HT-29 (cell line): ENCODE data around the gene DNAH7. TPM values are rescaled to one million over a fixed set of nuclear protein-coding genes. Genes with fewer than 3 reads are reported as not detected.
"Not testable (repeated sequence)": the region's sequence is repeated elsewhere in the genome, so short reads cannot be mapped to it uniquely, and the experiment has no call there.

Experiments used
- DNase-seq: peaks from one replicate; pipeline ENCODE4 v3.0.0-alpha.2; 2015; ENCODE audit warnings: low spot score
- total RNA-seq: library from RNA; depleted of rRNA; stranded (reverse); fragments of >200 nt; shearing (Covaris generic); gene quantifications from 2 replicates; pipeline ENCODE4 v1.2.3, GENCODE V29; 2014; rRNA removed

DNAH7 gene
- 0.39 and 0.58 TPM in 2 replicates for total RNA-seq

DNA sequence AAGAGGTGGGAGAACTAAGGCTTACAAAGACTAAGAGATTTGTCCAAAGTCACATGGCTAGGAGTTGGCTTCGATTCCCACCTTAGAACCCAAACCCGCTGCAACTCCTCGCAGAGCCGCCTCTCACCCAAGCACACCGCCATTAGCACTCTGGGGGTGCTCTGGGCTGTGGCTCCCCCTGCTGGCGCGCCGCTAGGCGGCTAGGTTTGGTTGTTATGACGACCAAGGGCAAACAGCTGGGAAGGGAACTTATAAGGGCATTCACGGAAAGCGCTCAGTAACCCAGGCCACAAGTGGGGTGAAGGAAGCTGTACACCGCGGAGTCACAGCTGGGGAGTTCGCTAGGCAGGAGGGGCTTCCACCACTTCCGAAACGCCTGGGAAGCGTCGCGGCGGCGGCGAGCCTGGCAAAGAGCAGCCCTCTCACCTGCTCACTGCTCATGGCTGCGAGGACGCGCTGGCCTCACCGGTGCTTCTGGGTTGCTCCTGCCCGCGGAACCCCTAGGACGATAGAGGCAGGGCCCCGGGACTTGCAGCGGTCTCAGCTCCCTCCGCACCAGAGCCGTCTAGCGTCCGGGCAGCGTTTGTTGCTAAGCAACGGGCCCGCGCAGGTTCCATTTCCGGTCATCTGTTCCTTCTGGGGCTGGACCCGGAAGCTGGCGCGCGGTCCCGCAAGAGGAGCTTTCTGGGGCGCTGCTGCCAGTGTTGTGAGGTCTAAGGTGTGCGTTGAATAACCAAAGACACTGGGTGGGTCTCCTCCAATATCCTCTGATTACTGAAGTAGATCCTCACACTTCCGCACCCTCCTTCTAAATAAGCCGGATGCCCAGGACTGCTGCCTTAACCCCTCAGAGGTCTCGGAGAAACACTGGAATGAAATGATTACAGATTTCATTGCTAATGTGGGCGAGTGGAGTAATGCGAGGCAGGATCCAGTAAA is at the start of gene DNAH7:
DNAH7 (minus strand) TSS at position 567 of the 939 bp plus-strand sequence; CDS start at position 441, 126 bp downstream.
- peak; percentile 91 for DNase-seq

DNA sequence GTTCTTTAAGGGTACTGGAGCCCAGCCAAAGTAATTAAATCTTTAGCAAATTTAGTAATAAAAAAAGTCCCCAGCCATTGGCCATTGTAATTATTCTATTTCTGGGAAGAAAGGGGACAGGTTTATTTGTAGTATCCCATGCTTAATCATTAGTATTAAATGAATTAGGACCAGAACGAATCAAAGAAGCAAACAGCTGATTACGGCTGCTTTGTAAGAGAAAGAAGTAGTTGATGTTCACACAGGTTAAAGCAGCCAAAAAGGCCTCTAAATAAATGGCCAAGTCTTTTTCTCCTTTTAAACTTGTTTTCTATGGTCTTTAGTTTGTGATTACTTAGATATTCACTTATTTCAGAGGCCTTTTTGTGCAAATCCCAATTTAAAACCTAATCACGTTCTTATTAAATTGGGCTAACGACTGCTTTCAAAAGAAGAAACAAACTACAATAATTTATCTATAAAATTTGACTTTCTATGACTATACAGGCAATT is 48.6 kb upstream of the DNAH7 start:
- no peak for DNase-seq

DNA sequence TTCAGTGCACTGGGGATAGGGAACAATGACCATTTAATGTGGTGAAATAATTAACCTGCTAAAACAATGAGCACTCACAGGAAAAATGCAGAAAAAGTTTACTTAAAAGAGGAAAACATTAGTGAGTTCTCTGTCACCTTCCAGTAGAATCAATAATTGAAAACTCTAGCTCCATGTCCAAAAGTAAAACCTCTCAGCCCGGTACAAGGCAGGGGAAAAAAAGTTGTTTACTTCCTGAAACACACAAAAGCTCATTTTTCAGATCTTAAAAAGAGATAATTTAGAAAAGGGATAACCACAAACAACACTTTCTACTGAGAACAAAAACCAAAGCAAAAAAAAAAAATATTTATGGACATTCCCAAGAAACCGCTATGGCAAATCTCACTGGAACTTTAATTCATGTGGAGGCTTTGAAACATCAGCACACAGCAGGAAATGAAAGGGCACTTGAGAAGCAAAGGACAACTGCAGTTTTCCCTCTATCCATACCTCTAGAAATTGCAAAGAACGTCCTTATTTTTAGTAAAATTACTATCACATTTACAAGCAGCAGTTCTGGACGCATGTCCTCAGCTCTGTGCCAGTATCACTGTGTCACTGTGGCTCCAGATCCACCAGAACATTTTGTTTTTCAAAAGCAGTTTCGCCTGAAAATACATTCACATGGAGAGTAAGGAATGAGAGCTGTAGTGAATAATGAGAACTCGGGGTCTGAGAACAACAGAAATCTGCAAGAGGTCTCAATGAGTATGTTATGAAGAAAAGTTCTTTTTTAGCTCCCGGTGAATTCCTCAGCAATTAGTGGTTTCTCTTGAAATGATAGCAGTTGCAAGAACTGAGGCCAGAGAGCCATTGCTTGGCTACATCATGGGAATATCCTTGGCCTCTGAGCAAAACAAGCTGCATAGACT is 44.7 kb upstream of the DNAH7 start:
- DNase-seq = peak; percentile 41

DNA sequence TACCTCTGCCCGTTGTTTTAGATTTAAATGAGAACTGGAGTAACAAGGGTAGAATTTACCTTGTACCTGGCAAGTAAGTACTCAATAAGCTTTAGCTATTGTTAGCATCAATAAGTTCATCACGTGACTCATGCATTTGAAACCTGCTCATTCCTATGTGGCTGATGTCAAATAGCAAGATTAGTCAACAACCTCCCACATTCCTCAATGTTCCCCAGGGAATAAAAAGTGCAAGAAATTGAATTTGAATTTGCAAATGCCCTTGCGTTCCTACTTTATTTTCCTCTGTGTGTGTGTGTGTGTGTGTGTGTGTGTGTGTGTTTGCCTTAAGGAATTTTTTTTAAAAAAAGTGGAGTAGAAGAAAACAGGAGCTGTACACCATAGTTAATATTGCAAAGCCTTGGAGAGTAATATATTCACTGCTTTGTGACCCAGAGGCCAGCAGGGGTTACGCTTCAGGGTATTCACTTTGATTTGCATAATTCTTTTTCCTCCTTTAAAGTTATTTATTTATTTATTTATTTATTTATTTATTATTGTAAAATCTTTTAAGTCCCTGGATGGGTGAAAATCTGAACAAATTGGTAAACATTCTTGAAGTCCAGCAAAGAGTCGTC is 43.9 kb upstream of the DNAH7 start:
- peak; percentile 13 for DNase-seq

DNA sequence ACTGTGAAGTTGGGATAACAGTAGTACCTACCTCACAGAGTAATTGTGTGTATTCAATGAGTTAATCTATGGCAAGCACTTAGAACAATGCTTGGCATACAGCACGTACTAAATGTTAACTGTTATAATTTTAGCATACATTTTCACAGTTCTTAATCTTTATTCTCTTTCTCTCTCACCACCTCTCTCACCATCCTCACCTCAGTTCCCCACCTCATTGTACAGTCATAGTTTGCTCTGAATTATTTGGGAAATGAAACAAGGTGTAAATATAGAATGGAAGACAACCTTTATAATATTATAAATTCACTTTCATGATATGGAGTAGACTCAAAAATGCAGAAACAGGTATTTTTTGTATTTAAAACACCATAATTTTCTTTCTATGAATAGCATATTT is 40.0 kb upstream of the DNAH7 start:
- no peak for DNase-seq

DNA sequence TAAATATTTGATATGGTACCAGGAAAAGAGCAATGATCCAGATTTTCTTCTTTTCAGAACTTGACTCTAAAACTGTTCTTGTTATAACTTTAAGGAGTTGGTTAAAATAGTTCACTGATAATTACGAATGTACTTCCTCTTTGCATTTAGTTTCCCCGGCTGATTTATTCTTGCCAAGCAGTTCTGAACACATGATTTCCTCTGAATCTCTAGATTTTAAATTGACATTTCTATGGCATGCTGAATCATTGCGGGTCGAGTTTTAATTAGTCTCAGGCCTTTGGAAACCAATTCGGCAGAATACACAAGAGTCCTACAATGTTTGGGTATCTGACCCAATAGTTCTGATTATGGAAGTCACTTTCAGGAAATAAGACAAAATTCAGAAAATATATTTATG is 37.3 kb upstream of the DNAH7 start:
- DNase-seq = no peak

DNA sequence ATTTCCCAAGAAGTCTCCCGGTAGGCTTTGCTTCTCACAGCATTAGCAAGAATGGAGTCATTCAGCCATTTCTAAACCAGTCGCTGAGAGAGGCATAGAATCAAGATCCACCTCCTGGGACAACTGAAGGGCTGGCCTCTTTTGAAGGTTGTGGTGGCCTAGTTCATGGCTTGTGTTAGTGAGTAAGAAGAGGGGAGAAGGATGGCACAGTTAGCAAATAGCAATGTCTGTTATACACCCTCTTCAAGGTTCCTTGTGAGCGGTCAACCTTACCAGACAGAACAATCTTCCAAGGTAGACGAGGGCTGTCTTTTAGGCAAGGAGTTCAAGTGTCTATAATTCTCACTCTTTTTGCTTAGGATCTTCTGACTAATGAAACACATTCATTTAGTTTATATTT is 35.4 kb upstream of the DNAH7 start:
- DNase-seq = no peak

DNA sequence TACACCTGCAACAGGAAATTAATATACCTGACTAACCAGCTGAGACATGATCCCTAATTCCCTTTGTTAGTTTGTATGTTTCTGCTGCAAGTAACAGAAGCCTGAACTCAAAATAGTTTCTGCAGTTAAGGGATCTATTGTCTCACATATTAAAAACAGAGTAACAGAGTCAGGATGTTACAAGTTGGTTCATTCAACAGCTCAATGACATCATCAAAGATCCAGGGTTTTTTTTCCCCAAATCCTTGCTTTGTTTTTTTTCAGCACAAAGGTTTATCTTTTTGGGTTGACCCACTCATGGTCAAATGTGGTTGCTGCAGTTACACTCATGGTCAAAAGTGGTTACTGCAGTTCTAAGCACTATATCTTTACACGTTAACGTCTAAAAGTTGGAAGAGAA is 35.0 kb upstream of the DNAH7 start:
- no peak for DNase-seq

DNA sequence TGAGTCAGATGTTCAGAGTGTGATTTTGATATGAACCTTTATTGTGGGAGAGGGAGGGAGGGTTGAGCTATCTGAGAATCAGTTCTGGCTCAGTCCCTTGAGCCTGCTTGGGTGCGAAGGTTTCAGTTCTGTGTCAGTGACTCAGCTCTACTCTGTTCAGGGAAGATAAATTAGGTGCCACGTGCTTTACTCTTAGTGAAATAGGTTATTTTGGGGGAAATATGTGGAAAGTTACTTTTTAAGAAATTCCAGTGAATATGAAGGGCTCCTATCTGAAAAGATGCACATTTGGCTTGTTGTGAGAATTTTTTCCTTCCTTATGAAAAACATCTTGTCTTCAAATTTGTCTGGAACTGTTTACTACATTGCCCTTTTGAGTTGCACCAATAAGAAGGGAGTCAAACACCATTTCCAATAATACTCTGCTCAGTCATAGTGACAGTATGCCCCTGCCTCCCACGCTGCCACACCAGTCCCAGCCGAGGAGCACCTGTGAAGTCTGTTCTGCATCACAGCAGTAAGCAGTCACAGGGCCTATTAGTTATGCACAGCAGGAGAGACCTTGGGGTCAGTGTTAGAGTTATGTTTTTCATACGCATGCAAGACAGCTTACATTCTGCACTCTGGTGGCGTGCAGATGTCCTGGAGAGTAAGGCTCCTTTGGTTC is 32.8 kb upstream of the DNAH7 start:
- DNase-seq = no peak

DNA sequence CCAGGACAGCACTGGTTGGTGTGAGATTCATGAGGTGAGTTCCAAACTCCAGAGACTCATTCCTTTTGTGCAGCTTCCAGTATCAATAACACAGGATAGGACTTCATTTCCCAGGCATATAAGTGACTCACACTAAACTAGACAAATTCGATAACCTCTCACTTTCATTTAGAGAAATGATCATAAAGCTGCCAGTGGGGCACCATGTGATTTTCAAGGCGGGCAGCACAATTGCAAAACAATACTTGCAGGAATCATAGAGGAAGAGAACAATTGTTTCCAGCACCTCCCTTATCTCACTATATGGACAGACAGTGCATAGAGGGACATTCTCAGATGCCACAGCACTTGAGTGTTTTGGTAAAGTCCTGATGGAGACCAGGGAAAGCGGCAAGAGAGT is 31.3 kb upstream of the DNAH7 start:
- DNase-seq = no peak

DNA sequence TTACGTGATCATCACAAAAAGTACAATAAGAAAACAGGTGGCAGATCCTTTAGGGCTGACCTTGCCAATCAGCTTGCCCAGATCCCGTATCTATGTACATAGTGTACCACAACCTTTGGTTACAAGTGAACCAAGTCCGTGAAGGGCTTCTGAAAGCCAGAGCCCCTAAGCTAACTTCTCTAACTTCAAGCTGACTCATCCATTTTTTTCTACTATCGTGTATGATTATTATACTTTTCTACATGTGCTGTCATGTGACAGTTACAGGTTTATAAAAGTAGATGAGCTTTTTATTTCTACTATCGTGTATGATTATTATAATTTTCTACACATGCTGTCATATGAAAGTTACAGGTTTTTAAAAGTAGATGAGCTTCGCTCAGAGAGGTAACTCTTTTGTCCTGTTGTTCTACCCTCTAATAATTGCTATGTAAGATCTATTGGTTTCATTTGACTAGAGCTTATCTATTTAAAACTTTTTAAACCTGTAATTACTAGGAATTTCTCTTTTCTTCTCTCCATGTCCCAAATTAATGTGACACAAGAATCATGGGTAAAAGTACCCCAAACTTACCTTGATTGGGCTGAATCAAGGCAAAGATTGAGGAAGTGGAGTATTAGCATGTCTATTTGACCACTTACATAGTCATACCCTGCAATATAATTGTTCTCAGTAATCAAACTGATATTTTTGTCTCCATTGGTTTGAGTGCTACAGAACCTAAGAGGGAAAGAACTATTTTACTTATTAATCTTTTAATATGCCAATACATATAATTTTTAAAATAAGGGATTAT is 29.4 kb upstream of the DNAH7 start:
- DNase-seq = no peak

DNA sequence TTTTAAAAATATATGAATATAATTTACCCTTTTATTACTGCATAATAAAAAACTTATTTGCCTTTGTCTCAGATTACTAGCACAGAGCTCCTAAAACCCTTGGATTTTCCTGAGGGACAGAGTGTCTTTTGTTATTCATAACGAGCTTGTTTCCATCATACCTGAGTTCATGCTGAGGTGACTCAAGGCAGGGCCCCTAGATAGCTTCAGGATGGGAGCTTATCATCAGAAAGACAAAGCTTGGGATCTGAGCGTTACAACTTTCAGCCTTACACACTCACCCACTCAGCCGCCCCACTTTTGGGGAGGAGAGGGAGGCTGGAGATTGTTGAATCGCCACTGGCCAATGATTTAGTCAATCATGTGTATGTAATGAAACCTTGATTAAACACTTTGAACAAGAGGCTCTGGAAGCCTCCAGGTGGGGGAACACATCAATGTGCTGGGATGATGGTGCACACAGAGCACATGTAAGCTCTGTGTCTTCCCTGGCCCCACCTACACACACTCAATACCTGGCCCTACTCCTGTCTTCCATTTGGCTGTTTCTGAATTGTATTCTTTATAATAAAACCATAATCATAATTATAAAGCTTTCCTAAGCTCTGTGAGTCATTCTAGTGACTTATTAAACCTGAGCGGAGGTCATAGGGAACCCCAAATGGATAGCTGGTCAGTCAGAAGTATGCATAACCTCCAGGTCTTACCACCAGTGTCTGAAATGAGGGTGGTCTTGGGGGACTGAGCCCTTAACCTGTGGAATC is 28.5 kb upstream of the DNAH7 start:
- no peak for DNase-seq

DNA sequence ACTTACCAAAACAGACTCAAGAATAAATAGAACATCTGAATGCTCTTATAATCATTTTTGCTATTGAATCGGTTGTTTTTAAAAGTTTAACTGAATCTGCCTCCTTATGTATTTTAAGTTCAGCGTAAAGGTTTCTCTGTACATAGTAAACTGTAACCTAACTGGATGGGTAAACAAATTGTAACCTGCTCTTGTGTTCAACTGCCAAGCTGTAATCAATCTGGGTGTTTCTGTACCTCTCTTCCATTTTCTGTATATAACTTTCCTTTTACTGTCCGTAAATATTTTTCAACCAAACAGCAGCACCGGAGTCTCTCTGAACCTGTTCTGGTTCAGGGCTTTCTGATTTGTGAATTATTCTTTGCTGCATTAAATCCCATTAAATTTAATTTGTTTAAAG is 27.6 kb upstream of the DNAH7 start:
- no peak for DNase-seq

DNA sequence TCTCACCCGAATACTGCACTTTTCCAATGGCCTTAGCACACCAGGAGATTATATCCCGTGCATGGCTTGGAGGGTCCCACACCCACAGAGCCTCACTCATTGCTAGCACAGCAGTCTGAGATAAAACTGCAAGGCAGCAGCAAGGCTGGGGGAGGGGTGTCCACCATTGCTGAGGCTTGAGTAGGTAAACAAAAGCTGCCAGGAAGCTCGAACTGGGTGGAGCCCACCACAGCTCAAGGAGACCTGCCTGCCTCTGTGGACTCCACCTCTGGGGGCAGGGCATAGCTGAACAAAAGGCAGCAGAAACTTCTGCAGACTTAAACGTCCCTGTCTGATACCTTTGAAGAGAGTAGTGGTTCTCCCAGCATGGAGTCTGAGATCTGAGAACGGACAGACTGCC is 20.8 kb upstream of the DNAH7 start:
- not testable (repeated sequence) for DNase-seq

DNA sequence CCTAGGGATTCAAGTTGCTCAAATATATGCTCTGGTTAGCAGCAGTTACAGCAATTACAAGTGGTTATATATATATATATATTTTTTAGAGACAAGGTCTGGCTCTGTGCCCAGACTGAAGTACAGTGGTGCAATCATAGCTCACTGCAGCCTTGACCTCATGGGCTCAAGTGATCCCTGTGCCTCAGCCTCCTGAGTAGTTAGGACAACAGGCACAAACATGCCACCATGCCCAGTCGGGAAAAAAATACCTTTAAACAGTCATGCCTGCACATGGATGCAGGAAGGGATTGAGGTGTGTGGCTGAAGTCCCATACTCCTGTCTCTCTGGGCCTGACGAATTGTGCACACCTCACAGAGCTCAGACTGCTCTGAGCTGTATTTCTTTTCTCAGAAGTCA is 19.6 kb upstream of the DNAH7 start:
- no peak for DNase-seq

DNA sequence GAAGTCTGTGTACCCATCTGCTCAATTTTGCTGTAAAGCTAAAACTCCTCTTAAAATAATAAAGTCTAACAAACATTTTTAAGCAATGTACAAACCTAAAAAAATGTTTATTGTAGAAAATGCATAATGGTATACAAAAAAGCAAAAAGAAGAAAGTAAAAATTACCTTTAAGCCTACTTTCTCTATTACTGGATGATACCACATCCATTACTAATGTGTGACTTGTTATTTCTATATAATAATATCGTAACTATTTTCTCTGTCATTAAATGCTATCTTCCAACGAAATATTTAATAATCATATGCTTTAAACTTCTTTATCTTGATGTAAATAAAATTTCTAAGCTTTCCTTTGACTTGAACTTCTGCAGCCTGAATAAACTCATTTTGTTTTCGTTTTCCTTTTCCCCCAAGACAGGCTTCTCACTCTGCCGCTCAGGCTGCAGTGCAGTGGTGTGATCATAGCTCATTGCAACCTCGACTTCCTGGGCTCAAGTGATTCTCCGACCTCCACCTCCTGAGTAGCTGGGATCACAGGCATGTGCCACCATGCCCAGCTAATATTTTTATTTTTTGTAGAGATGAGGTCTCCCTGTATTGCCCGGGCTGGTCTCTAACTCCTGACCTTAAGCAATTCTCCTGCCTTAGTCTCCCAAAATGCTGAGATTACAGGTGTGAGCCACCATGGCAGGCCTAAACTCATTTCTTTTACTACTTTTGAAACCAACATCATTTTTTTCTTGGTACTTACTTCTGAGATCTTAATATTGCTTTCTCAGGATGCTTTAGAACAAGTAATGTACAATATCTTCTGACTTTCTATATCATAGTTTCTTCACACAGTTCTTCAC is 18.1 kb upstream of the DNAH7 start:
- no peak for DNase-seq

DNA sequence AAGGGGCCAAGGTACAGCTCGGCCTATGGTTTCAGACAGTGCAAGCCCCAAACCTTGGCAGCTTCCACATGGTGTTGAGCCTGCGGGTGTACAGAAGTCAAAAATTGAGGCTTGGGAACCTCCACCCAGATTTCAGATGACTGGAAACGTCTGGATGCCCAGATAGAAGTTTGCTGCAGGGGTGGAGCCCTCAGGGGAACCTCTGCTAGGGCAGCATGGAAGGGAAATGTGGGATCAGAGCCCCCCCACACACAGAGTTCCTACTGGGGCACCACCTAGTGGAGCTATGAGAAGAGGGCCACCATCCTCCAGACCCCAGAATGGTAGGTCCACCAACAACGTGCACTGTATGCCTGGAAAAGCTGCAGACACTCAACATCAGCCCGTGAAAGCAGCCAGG is 15.0 kb upstream of the DNAH7 start:
- no peak for DNase-seq

DNA sequence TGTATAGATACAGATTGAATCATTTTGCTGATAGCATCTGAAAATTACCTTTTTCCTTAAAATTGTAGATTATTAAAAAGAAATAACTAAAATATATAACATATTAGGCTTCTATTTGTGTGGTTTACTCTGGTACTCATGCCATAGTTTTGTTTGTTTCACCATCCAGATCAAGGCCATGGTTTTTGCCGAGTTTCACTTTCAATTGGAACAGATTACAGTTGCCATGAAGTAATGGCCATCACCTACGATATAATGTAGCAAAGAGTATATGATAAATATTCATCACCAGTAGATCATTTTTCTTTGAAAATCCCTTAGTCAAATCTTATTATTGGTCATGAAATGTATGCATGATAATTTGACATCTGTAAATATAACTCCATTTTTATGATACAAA is 11.9 kb upstream of the DNAH7 start:
- no peak for DNase-seq

DNA sequence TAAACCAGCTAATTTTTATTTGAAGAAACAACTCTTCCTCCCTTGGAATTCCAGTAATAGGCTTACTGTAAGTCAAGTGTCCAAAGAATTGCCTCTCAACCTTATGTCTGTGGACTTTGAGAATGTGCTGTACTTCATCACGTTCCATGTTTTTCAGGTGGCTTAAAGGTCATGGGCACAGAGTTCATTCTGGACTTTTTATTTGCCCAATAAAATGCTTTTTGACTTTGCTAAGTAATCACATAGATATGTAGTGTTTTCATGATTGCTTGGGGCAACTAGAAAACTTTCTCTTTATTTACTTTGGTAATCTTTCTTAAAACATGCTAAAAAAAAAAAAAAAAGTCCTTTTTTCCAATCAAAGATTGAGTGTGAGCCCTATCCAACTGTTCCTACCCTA is 10.4 kb upstream of the DNAH7 start:
- DNase-seq = no peak
